SK-N-SH (cell line): ENCODE data around the gene CLEC16A. TPM values are rescaled to one million over a fixed set of nuclear protein-coding genes. Genes with fewer than 3 reads are reported as not detected.

Experiments
- CTCF ChIA-PET: fragments of 300-600, 350-600 bp; formaldehyde crosslinking; extraction: SDS; loops from one replicate; lab custom pipeline; 2021; lab: Yijun Ruan, JAX
- POLR2A ChIA-PET: fragments of 350-600 bp; sonication (Branson Sonifier 250); formaldehyde crosslinking; extraction: SDS; loops from one replicate; lab custom pipeline; 2020; ENCODE audit warnings: antibody characterized with exemption, inconsistent platforms; lab: Yijun Ruan, JAX
- DNase-seq: peaks from one replicate; pipeline ENCODE4 v3.0.0; 2012
- H2AFZ ChIP-seq: fragments of 200-600 bp; sonication (generic); 2 replicates; pipeline ENCODE4 v1.8.1; 2016; ENCODE audit warnings: antibody characterized with exemption, mild to moderate bottlenecking, low read depth
- H3F3A ChIP-seq: fragments of 200-600 bp; sonication (generic); replicated peaks from 2 replicates; pipeline ENCODE3; 2016; ENCODE audit warnings: antibody characterized with exemption, mild to moderate bottlenecking; ENCODE audit not compliant: insufficient read depth
- H3K27ac ChIP-seq, 2 experiments: fragments of 200-500 bp in 1 of 2; fragments of 200-600 bp in 1 of 2; sonication (Bioruptor generic) in 1 of 2; sonication (generic), shearing (Covaris generic) in 1 of 2; 2 replicates each; pipeline versions ENCODE4 v1.5.1 to v1.6.1; 2014 to 2016; ENCODE audit warnings: low read depth in 2 of 2, inconsistent platforms in 1 of 2, low read length in 1 of 2, mild to moderate bottlenecking in 1 of 2, mixed read lengths in 1 of 2
- H3K27me3 ChIP-seq: fragments of 200-600 bp; sonication (generic), shearing (Covaris generic); 2 replicates; pipeline ENCODE4 v1.6.1; 2016; ENCODE audit warnings: mixed run types; ENCODE audit not compliant: insufficient read depth
- H3K36me3 ChIP-seq, 2 experiments: fragments of 200-500 bp in 1 of 2; fragments of 200-600 bp in 1 of 2; sonication (Bioruptor generic) in 1 of 2; sonication (generic) in 1 of 2; replicated peaks in 1 of 2; 2 replicates each; pipeline versions ENCODE3 to v1.5.1; 2014 to 2016; ENCODE audit warnings: low read length in 1 of 2, mild to moderate bottlenecking in 1 of 2; ENCODE audit not compliant: insufficient read depth in 2 of 2, control insufficient read depth in 1 of 2
- H3K4me1 ChIP-seq, 2 experiments: fragments of 200-500 bp in 1 of 2; fragments of 200-600 bp in 1 of 2; sonication (Bioruptor generic) in 1 of 2; sonication (generic), shearing (Covaris generic) in 1 of 2; 2 replicates each; pipeline versions ENCODE4 v1.5.1 to v1.6.1; 2014 to 2016; ENCODE audit warnings: low read depth in 1 of 2, low read length in 1 of 2, mixed run types in 1 of 2; ENCODE audit not compliant: insufficient read depth in 2 of 2, control insufficient read depth in 1 of 2
- H3K4me2 ChIP-seq: fragments of 200-600 bp; sonication (generic), shearing (Covaris generic); 2 replicates; pipeline ENCODE4 v1.6.1; 2017; ENCODE audit warnings: mixed run types
- H3K4me3 ChIP-seq, 2 experiments: fragments of 200-500 bp in 1 of 2; fragments of 200-600 bp in 1 of 2; sonication (Bioruptor generic) in 1 of 2; sonication (generic), shearing (Covaris generic) in 1 of 2; 2 replicates each; pipeline versions ENCODE4 v1.5.1 to v1.8.1; 2014 to 2016; ENCODE audit warnings: low read depth in 2 of 2, inconsistent platforms in 1 of 2, low read length in 1 of 2, mild to moderate bottlenecking in 1 of 2, mixed read lengths in 1 of 2, moderate library complexity in 1 of 2
- H3K79me2 ChIP-seq: fragments of 200-600 bp; sonication (generic); 2 replicates; pipeline ENCODE4 v1.8.1; 2017; ENCODE audit warnings: mild to moderate bottlenecking; ENCODE audit not compliant: insufficient read depth
- H3K9ac ChIP-seq: fragments of 200-600 bp; sonication (generic); 2 replicates; pipeline ENCODE4 v1.6.1; 2017; ENCODE audit warnings: mixed run types
- H3K9me2 ChIP-seq: fragments of 200-600 bp; sonication (generic); 2 replicates; pipeline ENCODE4 v1.6.1; 2017; ENCODE audit warnings: mixed run types
- H3K9me3 ChIP-seq: fragments of 200-600 bp; sonication (generic); 2 replicates; pipeline ENCODE4 v1.6.1; 2017; ENCODE audit warnings: mixed run types, mild to moderate bottlenecking, moderate library complexity
- H4K20me1 ChIP-seq: fragments of 200-600 bp; sonication (generic); 2 replicates; pipeline ENCODE4 v1.6.1; 2017; ENCODE audit warnings: mild to moderate bottlenecking, mixed run types; ENCODE audit not compliant: insufficient read depth
- ELF1 ChIP-seq: IDR thresholded peaks from 2 replicates; pipeline ENCODE4 v1.4.0; 2012
- FOXJ3 ChIP-seq: sonication (generic); formaldehyde crosslinking; IDR thresholded peaks from 2 replicates; pipeline ENCODE4 v1.5.1; 2020; ENCODE audit warnings: mild to moderate bottlenecking, missing genetic modification reagents
- GATA2 ChIP-seq: sonication (generic); formaldehyde crosslinking; IDR thresholded peaks from 2 replicates; pipeline ENCODE4 v1.5.0; 2020; ENCODE audit warnings: mild to moderate bottlenecking, missing genetic modification reagents
- MEF2A ChIP-seq: IDR thresholded peaks from 2 replicates; pipeline ENCODE4 v1.4.0; 2012; ENCODE audit warnings: low read depth, borderline replicate concordance
- POLR2AphosphoS5 ChIP-seq: IDR thresholded peaks from 2 replicates; pipeline ENCODE4 v1.6.1; 2012; ENCODE audit warnings: low read depth, low read length
- TEAD4 ChIP-seq: IDR thresholded peaks from 2 replicates; pipeline ENCODE4 v1.4.0; 2012; ENCODE audit warnings: mild to moderate bottlenecking, borderline replicate concordance; ENCODE audit not compliant: insufficient read depth
- whole genome bisulfite sequencing: methylation state at CpG from one replicate; pipeline ENCODE4 v1.1.6; 2017; ENCODE audit warnings: low lambda C conversion rate; 5-methylcytosine and 5-hydroxymethylcytosine counted together
- polyA plus RNA-seq, 3 experiments: library from polyadenylated mRNA; depleted of rRNA; stranded (reverse); fragments of >200 nt; gene quantifications; 2 replicates each; pipeline ENCODE4 v1.2.3, GENCODE V29; 2012
- TF ChIP-seq, protein P1 (sequence below): IDR thresholded peaks from 2 replicates; pipeline ENCODE4 v1.6.1; 2012; ENCODE audit warnings: mild to moderate bottlenecking, low read depth, low read length, moderate library complexity
- TF ChIP-seq, protein P2 (sequence below): fragments of 200-600 bp; sonication (generic); IDR thresholded peaks from 2 replicates; pipeline ENCODE4 v1.6.1; 2017; ENCODE audit warnings: antibody characterized with exemption, mild to moderate bottlenecking, moderate library complexity
- TF ChIP-seq, protein P3 (sequence below): fragments of 150-350 bp; IDR thresholded peaks from 2 replicates; pipeline ENCODE4 v1.6.1; 2017; ENCODE audit warnings: antibody characterized with exemption, low read length, low read depth, borderline replicate concordance
- TF ChIP-seq, protein P4 (sequence below): IDR thresholded peaks from 2 replicates; pipeline ENCODE4 v1.4.0; 2012; ENCODE audit warnings: low read depth
- TF ChIP-seq, protein P5 (sequence below): IDR thresholded peaks from 2 replicates; pipeline ENCODE4 v1.4.0; 2012; ENCODE audit warnings: low read depth, borderline replicate concordance

Gene CLEC16A
- polyA plus RNA-seq, 1 of the 3 experiments (the other 2 are of a cell fraction) = 13.7 TPM

DNA sequence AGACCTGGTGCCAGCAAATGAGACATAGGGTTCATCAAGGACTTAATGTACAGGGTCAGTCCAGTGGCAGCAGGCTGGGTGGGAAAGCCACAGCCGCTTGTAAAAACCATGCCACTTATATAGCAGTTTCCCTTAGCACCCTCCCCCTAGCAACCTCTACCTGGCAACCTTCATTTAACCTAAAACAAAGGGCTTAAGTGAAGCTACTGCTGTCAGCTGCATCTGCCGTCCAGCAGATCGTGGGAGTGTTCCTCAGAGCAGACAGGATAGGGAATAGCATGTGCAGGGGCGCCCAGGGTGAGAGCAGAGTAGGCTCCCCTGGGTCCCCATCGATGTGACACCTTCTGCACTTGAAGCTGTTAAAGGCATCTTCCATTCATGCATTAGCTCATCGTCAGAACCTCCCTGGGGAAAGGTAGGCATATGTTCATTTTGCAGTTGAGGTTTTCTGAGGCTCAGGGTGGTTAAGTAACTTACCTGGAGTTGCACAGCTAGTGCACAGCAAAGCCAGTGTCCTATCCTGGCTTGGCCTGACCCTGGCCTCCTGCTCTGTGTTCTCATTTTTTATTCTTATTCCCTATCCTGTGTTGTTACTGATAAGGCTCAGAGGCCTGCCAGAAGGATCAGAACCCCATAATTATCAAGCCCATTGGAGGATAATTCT lies 199.1 kb downstream of the CLEC16A start:
- Histone ChIP-seq H3K4me3 (no peak overlapping the region), H3K4me2 (no peak overlapping the region), H3K79me2 (no peaks in the 10 kb centered on the region), H3K9me3 (no peaks in the 10 kb centered on the region), H3F3A (no peaks in the 10 kb centered on the region), H2AFZ (no peak overlapping the region), H4K20me1 (no peaks in the 10 kb centered on the region), H3K27me3 (no peaks in the 10 kb centered on the region), H3K9me2 (no peaks in the 10 kb centered on the region), H3K36me3 (peaks cover 0 to 2% of the 10 kb centered on the region in 2 experiments), H3K9ac (no peak overlapping the region), H3K4me1 (peaks cover 0 to 14% of the 10 kb centered on the region in 2 experiments; a peak in 2 of 4 replicates), H3K27ac (no peak overlapping the region)
- DNase-seq = no peak
- TF ChIP-seq, protein P1, sequence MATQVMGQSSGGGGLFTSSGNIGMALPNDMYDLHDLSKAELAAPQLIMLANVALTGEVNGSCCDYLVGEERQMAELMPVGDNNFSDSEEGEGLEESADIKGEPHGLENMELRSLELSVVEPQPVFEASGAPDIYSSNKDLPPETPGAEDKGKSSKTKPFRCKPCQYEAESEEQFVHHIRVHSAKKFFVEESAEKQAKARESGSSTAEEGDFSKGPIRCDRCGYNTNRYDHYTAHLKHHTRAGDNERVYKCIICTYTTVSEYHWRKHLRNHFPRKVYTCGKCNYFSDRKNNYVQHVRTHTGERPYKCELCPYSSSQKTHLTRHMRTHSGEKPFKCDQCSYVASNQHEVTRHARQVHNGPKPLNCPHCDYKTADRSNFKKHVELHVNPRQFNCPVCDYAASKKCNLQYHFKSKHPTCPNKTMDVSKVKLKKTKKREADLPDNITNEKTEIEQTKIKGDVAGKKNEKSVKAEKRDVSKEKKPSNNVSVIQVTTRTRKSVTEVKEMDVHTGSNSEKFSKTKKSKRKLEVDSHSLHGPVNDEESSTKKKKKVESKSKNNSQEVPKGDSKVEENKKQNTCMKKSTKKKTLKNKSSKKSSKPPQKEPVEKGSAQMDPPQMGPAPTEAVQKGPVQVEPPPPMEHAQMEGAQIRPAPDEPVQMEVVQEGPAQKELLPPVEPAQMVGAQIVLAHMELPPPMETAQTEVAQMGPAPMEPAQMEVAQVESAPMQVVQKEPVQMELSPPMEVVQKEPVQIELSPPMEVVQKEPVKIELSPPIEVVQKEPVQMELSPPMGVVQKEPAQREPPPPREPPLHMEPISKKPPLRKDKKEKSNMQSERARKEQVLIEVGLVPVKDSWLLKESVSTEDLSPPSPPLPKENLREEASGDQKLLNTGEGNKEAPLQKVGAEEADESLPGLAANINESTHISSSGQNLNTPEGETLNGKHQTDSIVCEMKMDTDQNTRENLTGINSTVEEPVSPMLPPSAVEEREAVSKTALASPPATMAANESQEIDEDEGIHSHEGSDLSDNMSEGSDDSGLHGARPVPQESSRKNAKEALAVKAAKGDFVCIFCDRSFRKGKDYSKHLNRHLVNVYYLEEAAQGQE = no peak
- TF ChIP-seq GATA2 (CRISPR knock-in tag) (no peak), POLR2AphosphoS5 (no peak), ELF1 (no peak), FOXJ3 (CRISPR knock-in tag) (no peak), TEAD4 (no peak)
- TF ChIP-seq, protein P2, sequence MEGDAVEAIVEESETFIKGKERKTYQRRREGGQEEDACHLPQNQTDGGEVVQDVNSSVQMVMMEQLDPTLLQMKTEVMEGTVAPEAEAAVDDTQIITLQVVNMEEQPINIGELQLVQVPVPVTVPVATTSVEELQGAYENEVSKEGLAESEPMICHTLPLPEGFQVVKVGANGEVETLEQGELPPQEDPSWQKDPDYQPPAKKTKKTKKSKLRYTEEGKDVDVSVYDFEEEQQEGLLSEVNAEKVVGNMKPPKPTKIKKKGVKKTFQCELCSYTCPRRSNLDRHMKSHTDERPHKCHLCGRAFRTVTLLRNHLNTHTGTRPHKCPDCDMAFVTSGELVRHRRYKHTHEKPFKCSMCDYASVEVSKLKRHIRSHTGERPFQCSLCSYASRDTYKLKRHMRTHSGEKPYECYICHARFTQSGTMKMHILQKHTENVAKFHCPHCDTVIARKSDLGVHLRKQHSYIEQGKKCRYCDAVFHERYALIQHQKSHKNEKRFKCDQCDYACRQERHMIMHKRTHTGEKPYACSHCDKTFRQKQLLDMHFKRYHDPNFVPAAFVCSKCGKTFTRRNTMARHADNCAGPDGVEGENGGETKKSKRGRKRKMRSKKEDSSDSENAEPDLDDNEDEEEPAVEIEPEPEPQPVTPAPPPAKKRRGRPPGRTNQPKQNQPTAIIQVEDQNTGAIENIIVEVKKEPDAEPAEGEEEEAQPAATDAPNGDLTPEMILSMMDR = no peak
- 92% methylated on average over 5 of the region's 6 CpGs for WGBS
- ChIA-PET CTCF (interaction anchor here (0.7 to 2.0 kb wide), 3 partner anchors 14 to 112 kb away, joined by 3 to 6 read pairs (median 4); partner anchors contain the start of gene SOCS1), POLR2A (no interaction called here)

DNA sequence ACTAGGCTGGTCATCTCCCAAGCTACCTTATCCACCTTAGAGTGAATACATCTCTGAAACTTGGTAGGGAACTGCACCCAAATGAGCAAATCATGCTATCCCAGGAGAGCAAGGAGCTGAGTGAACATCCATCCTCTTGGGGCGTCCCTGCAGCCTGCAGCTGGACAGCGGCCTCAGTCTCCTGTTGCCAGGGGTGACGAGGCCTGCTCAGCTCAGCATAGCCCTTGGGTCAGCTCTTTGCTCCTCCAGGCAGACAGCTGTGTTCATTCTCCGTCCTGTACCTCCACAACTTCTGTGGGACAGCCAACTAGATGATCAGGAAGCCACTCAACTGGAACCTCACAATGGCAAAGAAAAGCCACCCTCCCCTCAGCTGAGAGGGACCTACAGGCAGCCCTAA lies 199.8 kb downstream of the CLEC16A start:
- TF ChIP-seq, protein P3, sequence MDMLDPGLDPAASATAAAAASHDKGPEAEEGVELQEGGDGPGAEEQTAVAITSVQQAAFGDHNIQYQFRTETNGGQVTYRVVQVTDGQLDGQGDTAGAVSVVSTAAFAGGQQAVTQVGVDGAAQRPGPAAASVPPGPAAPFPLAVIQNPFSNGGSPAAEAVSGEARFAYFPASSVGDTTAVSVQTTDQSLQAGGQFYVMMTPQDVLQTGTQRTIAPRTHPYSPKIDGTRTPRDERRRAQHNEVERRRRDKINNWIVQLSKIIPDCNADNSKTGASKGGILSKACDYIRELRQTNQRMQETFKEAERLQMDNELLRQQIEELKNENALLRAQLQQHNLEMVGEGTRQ = no peak
- no peak for TF ChIP-seq FOXJ3 (CRISPR knock-in tag)
- TF ChIP-seq, protein P4, sequence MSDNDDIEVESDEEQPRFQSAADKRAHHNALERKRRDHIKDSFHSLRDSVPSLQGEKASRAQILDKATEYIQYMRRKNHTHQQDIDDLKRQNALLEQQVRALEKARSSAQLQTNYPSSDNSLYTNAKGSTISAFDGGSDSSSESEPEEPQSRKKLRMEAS = no peak
- TF ChIP-seq, protein P5, sequence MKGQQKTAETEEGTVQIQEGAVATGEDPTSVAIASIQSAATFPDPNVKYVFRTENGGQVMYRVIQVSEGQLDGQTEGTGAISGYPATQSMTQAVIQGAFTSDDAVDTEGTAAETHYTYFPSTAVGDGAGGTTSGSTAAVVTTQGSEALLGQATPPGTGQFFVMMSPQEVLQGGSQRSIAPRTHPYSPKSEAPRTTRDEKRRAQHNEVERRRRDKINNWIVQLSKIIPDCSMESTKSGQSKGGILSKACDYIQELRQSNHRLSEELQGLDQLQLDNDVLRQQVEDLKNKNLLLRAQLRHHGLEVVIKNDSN = no peak
- no peak for TF ChIP-seq POLR2AphosphoS5
- TF ChIP-seq, protein P1 = no peak
- no peak for TF ChIP-seq MEF2A
- Histone ChIP-seq H3K9me3 (no peaks in the 10 kb centered on the region), H3K27ac (no peak overlapping the region), H3K4me3 (no peak overlapping the region), H3K4me1 (peaks cover 0 to 8% of the 10 kb centered on the region in 2 experiments; a peak in 1 of 4 replicates), H3K9me2 (no peaks in the 10 kb centered on the region), H3K36me3 (peaks cover 0 to 2% of the 10 kb centered on the region in 2 experiments), H3K9ac (no peak overlapping the region), H3F3A (no peaks in the 10 kb centered on the region), H3K4me2 (no peak overlapping the region), H2AFZ (no peak overlapping the region), H3K79me2 (no peaks in the 10 kb centered on the region), H3K27me3 (no peaks in the 10 kb centered on the region), H4K20me1 (no peaks in the 10 kb centered on the region)
- 86% methylated on average over 2 of the region's 4 CpGs for WGBS
- CTCF ChIA-PET = interaction anchor here (0.7 to 1.3 kb wide), 2 partner anchors 10 to 112 kb away, joined by 3 read pairs; partner anchors contain the start of gene SOCS1
- POLR2A ChIA-PET = no interaction called here
- DNase-seq = no peak
